ENCODE measurements around the gene ALG14.

The ALG14 gene

GRCh38 chr1:94927405-94928175, 145.2 kb downstream of the ALG14 start:
- DNase-seq (ENCODE audit: low read depth) = no peak

DNA sequence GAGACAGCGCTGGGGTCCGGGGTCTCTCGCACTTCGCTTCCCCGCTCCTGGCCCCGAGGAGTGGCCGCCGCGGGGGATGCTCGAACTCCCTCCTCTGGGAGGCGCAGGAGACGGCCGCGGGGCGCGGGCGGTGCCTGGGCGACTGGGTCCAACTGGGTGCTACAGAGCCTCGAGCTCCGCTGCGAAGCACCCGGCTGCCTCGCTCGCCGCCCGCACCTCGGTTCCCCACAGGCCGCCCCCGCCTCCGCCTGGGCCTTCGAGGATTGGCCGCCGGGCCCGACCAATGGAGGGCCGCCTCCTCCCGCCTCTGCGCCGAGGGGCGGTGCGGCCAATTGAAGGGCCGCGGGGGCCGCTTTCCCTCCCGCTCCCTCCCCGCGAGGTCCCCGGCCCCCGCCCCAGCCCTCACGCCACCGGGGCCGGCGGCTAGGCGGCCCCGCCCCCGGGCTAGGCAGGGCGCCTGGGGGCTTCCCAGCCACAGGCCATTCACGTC, 145.8 kb downstream of the ALG14 start, which contains the start of gene CNN3:
TSS of gene CNN3 (minus strand) at position 196 of the 490 bp plus-strand sequence. CDS start 216 bp downstream, outside the sequence.
- peak; percentile 75 for DNase-seq (ENCODE audit: low read depth)

DNA sequence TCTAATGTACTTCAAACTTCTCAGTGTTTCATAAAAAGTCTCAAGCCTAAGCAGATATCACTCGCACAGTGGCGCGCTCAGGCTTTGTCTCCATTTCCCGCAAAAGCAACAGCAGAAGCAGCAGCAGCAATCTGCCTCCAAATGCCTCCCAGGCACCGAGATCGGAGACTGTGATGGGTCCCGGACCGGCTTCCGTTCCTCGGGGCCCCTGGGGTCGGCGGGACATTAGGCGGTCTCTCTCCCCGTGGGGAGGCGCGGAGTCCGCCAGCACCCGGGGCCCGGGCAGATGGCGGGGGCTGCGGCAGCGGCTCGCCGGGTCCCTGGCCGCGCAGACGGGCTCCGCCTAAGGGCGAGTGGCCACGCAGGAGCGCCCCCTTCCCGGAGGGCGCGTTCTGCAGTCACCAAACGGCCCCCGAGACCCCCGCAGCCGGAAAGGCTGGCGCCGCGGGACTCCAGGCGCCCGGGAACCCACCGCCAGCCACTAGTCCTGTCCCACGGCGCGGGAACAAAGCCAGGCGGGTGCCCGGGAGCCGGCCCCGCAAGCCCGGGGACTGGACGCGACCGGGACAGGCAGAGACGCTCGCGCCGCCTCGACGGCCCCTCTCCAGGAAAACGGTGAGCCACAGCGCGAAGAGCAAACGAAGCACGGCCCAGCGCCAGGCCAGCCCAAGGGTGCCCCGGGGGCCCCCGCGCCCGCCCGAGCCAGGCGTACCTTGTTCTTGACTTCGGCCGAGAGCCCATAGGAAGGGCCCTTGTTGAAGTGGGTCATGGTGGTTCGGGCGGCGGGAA, 146.4 kb downstream of the ALG14 start:
- no peak for DNase-seq (ENCODE audit: low read depth)

DNA sequence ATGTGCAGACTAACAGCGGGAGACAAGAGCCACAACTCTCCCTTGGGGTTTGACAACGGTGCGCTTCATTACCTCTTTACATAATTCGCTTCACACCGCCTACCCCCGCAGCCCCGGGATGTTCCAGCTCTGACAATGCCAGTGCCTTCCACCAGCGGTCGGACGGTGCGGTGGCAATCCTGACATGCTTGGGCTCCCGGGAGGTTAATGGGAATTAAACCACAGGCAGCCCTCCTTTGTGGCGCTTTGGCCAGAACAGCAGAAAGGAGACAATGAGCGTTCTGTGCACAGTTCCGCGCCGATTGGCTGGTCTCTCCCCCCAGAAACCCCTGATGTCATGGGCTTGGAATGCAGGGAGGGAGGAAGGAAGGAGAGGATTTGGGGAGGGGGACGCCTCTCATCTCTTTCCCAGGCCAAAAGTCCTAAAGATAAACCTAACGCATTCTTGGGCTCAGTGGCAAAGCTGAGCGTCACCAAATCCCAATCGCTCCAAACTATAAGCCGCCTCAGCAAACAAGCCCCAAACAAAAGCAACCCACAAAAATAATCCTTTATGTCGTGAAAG, 147.1 kb downstream of the ALG14 start:
- no peak for DNase-seq (ENCODE audit: low read depth)

- no peak for DNase-seq (ENCODE audit: low read depth)
Measured at GRCh38 chr1:94925004-94925403, 147.7 kb downstream of the ALG14 start.
